Fibroblast of skin of scalp (primary cell): ENCODE measurements around the gene RFX3.

Experiments
- DNase-seq: peaks from one replicate; pipeline ENCODE4 v3.0.0-alpha.2; 2013

Gene RFX3

DNA sequence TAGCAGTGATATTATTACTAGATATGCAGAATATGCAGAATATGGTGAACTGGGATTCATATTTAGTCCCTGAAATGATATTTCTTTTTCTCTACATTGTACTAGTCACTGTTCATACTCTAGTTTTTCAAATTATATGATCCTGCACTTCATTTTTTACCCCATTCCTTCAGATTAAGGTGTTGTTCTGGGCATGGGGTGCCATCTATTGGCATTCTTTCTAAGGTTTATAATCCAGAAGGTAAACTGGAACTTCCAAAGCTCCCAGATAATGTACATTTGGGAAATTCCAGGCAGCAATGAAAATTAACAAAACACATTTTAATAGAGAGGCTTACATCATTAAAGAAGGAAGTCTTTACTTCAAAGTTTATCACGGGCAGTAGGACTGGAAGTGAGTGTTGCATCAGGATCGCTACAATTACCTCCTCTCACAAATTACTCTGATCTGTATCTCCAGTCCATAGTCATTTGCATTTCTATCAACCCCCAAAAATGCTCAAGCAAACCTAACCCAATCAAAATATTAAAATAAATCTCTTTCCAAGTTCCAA is 12.5 kb downstream of the RFX3 start:
- DNase-seq, result no peak

- no peak for DNase-seq
Measured at GRCh38 chr9:3511551-3511950, 14.2 kb downstream of the RFX3 start.

DNA sequence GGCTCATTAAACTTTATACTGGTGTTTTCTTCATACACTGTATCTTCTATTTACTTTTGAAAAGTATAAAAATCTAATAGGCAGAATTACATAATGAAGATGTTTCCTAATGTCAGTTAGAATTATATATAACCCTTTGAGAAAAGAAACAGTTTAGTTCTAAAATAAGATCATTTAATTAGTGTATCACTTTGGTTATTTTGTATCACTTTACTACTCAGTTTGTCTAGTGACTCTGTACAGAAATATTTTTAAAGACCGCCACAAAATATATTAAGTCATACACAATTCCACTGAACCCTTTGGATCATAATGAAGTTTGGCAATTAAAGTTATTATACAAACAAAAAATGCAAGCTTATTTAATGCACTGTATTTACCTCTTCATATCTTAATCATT is 15.0 kb downstream of the RFX3 start:
- no peak for DNase-seq

- DNase-seq, result no peak
Measured at GRCh38 chr9:3509926-3510325, 15.9 kb downstream of the RFX3 start.

GRCh38 chr9:3508521-3509291 is 17.1 kb downstream of the RFX3 start:
- no peak for DNase-seq

DNA sequence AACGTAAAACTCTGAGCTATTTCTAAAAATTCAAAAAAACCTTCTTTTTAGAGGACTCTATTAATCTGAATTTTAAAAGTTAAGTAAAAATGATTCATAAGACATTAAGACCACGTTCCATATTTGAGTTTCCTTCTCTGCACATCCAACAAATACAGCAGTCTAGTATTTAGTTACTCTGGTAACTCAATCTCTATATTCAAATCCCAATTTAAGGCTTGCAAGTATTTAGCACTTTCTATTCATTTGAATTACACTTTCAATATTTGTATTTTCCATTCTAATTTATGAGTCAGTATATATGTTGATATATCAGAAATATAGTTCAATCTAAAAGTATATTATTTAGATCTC is 17.7 kb downstream of the RFX3 start:
- no peak for DNase-seq

DNA sequence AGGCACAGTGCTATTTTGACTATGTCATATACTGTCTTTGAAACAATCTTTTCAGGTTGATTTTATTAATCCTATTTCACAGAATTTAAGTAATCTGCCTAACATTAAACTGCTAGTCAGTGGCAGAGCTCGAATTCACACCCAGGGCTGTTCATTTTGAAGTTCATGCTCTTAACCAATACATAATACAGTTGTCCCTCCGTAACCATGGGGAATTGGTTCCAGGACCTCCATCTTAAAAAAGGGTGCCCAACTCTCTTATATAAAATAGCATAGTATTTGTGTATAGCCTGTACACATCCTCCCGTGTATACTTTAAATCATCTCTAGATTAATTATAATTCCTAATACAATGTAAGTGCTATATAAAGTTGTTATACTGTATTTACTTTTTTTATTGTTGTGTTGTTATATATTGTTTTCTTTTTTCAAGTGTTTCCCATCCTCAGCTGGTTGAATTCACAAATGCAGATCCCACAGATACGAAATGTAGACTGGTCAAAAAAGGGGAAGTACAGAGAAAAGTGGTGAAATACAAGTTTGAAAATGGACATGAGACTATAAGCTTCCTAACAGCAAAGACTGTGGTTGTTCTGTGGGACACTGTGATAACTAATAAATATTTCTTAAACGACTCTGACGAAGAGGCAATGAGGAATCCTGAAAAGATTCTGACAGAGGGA is 18.3 kb downstream of the RFX3 start:
- no peak for DNase-seq

DNA sequence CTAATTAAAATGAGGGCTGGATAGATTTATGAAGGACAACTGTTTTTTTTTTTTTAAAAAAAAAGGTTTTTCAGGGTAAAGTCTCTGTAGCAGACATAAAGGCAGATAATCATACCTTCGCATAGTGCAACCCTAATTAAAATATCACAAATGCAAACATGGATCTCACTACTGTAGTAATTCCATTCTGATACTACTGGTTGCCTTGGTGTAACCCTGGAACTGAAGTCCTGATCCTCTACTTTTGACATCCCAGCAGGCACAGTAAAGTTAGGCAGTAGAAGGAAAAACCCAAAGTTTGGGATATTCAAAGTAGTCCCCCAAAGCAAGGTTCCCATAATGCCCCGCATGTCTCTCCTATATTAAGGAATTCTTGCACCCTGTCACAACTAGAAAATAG is 19.6 kb downstream of the RFX3 start:
- no peak for DNase-seq

DNA sequence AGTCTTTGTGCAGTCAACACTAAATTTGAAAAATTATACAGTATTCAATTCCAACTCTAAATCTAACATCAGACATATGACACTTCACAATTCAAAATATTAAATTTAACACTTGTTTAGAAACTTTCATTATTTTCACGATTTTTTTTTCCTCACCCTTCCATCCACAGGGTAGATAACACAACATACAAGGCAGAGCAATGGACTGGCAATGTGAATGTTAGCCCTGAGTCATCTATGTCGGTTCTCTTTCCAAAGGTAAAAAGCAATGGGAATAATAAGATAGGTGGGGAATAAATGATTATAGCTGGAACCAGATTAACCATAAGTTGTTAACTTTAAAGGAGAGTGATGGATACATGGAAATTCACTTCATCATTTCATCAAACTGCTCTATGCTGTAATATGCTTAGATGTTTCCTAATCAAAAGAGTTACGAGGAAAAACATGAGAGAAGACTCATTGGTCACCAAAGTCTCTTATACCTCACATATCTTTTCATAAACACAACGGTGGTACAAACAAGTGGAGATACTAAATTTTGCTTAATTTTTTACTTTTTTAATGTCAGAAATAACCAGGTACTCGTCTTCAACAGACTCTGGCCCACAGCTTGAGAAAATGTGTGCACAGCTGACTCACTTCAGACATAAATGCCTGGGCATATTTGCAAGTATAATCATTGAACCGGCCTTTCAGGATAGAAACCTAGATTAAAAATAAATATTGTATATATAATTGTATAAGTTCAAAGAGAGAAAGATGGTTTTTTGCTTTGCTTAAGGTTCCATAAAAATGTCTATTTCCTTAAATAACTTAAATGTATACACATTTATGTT is 23.0 kb downstream of the RFX3 start:
- DNase-seq, result no peak

DNA sequence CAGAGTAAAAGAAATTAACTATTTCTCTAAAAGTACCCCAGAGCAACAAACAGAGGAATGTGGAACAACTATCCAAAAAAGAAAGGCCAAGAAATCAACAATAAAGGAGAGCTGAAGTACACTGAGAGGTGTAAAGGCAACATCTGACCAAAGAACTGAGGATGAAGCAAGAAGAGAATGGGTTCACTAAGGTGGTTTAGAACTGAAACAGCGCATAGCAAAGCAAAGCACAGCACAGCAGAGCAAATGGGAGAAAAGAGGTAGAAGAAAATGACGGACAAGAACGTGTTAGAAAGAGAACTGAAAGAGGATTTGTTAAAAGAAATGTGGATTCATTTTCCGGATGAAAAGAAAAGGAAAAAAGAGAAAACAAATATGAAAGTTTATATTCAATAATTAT is 25.8 kb downstream of the RFX3 start:
- no peak for DNase-seq

DNA sequence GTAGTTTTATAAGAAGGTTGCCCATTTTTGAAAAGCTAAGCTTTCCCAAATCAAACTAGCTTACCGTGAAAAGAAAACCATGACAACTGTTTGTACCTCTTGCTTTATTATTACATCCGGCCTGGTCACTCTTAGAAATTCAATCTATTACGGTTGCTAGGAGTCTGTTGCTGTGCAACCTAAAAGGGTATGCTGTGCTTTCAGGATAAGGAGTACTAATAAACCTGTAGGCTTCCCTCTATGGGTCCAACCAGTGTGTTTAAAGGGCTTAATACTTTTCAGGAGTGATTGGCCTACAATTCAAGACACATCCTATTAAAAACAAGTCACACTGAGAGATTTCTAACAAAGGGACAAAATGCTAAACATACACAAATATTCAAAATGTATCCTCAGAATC is 27.1 kb downstream of the RFX3 start:
- DNase-seq, result no peak

- DNase-seq, result no peak
Measured at GRCh38 chr9:3497857-3498256, 27.9 kb downstream of the RFX3 start.

- peak; percentile 62 for DNase-seq
Measured at GRCh38 chr9:3497401-3497800, 28.4 kb downstream of the RFX3 start.

GRCh38 chr9:3495855-3496254 is 29.9 kb downstream of the RFX3 start:
- DNase-seq, result no peak

DNA sequence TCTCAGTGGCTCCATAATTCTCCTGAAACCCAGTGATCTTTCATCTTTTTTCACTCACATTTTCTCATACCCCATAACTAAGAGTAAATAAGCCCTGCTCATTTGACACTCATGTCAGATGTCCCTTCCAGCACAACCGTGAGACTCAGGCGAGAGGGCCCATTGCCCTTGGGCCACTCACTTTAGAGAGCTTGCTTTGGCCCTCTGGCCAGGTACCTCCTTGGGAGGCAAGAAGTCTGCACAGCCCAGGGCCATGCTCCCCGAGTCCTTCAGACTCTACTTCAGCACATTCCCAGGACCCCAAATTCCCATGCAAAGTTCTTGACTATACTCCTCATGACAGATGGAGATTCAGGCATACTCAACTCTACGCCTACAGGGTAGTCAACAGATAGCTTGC is 33.6 kb downstream of the RFX3 start:
- no peak for DNase-seq

DNA sequence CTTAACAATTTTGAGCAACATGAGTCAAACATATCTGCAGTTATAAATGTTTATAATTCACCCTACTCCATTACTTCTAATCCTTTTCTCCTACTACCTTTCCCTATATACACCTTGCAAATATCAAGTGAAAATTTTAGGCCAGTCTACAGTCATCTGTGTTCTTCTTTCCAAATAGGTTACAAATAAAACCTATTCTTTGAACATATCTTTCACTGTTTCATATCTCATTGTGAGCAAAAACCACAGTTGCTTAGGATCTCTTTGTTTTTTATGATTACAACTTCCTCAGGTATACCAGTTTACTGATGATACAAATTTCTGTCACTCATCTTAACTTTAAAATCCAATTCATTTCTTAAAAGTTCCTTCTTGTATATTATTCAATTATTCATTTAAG is 34.4 kb downstream of the RFX3 start:
- no peak for DNase-seq

- no peak for DNase-seq
Measured at GRCh38 chr9:3490957-3491356, 34.8 kb downstream of the RFX3 start.

GRCh38 chr9:3482578-3482977 is 43.2 kb downstream of the RFX3 start:
- no peak for DNase-seq

GRCh38 chr9:3480353-3480655 is 45.5 kb downstream of the RFX3 start:
- DNase-seq, result no peak

DNA sequence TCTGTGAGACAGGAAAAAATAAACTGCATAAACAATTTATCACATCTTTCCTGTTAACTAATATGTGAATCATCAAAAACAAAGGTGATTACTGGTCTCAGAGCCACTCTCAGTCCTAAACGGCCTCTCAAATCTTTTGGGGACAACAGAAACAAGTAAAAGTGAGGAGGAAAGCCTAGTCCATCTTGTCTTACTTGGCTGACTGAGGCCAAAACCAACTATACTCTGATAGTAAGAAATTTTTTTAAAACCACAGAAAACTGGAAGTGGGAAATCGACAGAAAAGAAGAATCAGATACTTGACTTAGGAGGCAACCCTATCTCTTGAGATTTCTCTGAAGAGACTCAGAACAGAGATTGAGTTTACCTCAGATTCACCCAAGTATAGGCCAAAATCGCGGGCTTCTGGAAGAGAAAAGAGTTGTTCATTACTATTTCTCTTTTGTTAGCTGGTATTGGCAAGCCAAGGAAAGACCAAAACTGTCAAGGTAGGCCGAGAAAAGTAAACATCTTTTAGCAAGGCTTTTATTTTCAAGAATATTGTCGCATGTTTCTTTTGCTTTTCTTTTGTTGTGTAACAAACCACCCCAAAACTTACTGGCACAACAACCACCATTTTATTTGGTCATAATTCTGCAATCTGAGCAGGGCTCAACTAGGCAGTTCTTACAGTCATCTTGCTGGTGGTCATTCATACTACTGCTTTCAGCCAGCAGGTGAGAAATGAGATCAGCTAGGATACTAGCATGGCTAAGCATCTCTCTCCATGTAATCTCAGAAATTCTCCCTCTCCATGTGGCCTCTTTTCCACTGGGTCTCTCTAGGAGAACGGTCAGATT is 46.1 kb downstream of the RFX3 start:
- no peak for DNase-seq

GRCh38 chr9:3478549-3478953 is 47.2 kb downstream of the RFX3 start:
- DNase-seq, result peak; percentile 39

DNA sequence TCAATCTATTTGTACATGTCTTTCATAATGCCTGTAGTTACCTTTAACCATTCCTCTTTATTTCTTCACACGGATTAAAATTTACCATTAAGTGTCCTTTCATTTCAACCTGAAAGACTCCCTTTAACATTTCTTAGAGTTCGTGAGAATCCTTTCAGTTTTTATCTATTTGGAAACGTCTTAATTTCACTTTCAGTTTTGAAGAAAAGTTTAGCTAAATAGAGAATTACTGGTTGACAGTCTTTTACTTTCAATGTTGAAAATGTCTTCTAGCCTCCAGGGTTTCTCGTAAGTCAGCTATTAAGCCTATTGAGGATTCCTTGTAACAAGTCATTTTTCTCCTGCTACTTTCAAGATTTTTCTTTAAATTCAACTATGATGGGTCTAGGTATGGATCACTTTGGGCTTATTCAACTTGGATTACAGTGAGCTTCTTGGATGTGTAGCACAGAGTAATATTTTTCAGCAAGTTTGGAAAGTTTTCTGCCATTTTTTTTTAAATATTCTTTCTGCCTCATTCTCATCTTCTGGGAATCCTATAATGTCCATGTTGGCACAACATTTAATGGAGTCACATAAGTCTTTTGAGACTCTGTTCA is 48.5 kb downstream of the RFX3 start:
- no peak for DNase-seq
